HG03280 (cell line): ENCODE results near the gene COG8.
"Not testable (repeated sequence)": the region's sequence is repeated elsewhere in the genome, so short reads cannot be mapped to it uniquely, and the experiment has no call there.

Experiments
- ATAC-seq: cut with Tn5 transposase; IDR thresholded peaks from one replicate; pipeline ENCODE4 v1.9.1; 2021; ENCODE audit warnings: mild to moderate bottlenecking, moderate library complexity; ENCODE audit not compliant: unreplicated experiment

Gene COG8

GRCh38 chr16:69294051-69294450 is 45.3 kb downstream of the COG8 start:
- no peak for ATAC-seq

- no peak for ATAC-seq
Measured at GRCh38 chr16:69293401-69293800, 46.0 kb downstream of the COG8 start.

- ATAC-seq = not testable (repeated sequence)
Measured at GRCh38 chr16:69291657-69292056, 47.7 kb downstream of the COG8 start.

DNA sequence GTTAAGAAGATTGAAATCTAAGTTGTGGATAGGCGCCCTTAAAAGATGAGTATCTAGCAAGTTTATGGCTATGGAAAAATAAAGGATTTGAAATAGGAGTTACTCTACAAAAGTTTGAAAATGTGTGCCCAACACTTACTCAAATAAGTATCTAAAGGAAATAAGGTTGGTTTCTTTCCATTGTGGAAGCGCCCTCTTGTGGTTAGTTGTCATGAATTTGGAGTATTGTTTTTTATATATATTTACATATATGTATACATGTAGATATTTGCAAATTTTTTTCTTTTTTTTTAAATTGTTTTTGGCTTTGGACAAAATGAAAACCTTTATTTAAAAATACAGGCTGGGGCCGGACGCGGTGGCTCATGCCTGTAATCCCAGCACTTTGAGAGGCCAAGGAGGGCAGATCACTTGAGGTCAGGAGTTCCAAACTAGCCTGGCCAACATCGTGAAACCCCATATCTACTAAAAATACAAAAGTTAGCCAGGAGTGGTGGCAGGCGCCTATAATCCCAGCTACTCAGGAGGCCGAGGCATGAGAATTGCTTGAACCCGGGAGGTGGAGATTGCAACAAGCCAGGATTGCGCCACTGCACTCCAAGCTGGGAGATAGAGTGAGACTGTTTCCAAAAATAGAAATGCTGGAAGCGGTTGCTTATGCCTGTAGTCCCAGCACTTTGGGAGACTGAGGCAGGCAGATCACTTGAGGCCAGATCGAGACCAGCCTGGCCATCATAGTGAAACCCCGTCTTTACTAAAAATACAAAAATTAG is 52.2 kb downstream of the COG8 start:
- ATAC-seq = no peak

DNA sequence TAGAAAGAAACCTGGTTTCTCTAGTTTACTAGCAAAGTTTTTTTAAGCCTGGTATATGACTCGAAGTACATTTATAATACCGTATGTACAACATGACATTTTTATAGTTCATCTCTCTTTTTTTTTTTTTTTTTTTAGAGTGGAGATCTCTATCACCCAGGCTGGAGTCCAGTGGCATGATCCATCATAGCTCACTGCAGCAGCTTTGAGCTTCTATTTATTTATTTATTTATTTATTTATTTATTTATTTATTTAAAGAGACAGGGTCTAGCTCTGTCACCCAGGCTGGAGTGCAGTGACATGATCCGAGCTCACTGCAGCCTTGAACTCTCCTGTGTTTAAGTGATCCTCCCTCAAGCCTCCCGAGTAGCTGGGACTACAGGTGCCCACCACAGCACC is 54.1 kb downstream of the COG8 start:
- no peak for ATAC-seq

DNA sequence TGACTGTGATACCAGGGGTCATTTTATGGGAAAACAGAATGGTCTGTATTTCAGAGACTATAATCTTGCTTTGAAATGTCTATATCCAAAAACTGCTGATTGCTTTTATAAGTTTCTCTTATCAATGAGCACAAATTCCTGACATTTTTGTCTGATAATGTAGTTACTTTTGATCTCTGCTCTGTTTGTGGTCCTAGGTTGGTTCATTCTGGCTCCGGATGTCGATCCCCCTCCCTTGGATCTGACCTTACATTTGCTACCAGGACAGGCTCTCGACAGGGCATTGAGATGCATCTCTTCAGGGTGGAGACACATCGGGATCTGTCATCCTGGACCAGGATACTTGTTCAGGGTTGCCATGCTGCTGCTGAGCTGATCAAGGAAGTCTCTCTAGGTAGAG is 55.5 kb downstream of the COG8 start:
- ATAC-seq = no peak

DNA sequence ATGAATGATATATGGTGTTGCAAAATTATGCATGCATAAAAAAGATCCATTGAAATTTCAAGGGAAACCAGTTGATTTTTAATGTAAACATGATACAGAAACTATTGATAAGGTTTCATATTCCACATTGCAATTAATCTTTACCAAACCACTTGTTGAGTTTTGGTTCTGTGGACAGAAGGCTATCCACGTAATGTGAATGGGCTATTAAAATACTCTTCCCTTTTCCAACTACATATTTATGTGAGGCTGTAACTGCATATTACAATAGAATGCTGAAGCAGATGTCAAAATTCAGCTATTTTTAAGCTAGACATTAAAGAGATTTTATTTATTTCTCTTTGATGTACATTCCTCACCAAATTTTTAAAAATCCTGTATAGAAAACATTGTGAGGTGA is 62.0 kb downstream of the COG8 start:
- ATAC-seq = no peak
